Activated CD4-positive, alpha-beta memory T cell treated with anti-CD3 and anti-CD28 coated beads for 36 hours (primary cell): ENCODE data around the gene MAEA. TPM values are rescaled to one million over a fixed set of nuclear protein-coding genes. Genes with fewer than 3 reads are reported as not detected.

ENCODE experiments used
- CTCF ChIA-PET: fragments of 350-600 bp; sonication (Branson Sonifier 250); formaldehyde crosslinking; loops from one replicate; lab custom pipeline; 2021; ENCODE audit warnings: antibody characterized with exemption, inconsistent platforms; lab: Charles Lee
- POLR2A ChIA-PET: fragments of 350-600 bp; sonication (Branson Sonifier 250); formaldehyde crosslinking; loops from one replicate; lab custom pipeline; 2021; ENCODE audit warnings: antibody characterized with exemption; lab: Charles Lee
- DNase-seq: peaks from one replicate; pipeline ENCODE4 v3.0.0-alpha.2; 2020
- H3K27ac Mint-ChIP-seq: one replicate; pipeline ENCODE4 v1.8.0; 2021; ENCODE audit warnings: mixed read lengths
- H3K27me3 Mint-ChIP-seq: one replicate; pipeline ENCODE4 v1.8.0; 2021; ENCODE audit warnings: mixed read lengths
- H3K36me3 Mint-ChIP-seq: one replicate; pipeline ENCODE4 v1.8.0; 2021; ENCODE audit warnings: mixed read lengths
- H3K4me1 Mint-ChIP-seq: one replicate; pipeline ENCODE4 v1.8.0; 2021; ENCODE audit warnings: low read depth, mixed read lengths
- H3K4me3 Mint-ChIP-seq: one replicate; pipeline ENCODE4 v1.8.0; 2021; ENCODE audit warnings: mild to moderate bottlenecking, mixed read lengths
- H3K9me3 Mint-ChIP-seq: one replicate; pipeline ENCODE4 v1.8.0; 2021; ENCODE audit warnings: mixed read lengths
- intact Hi-C: fragments of 100-400 bp; cut with micrococcal nuclease; formaldehyde crosslinking; loops from one replicate; pipeline ENCODE4 v1.15.1; 2023
- total RNA-seq, 2 experiments: library from RNA; stranded (reverse); gene quantifications; one replicate each; pipeline ENCODE4 v1.2.3, GENCODE V29; 2021

Gene MAEA
- total RNA-seq, 2 experiments from 2014 or later = 47.3 to 50.3 TPM

DNA sequence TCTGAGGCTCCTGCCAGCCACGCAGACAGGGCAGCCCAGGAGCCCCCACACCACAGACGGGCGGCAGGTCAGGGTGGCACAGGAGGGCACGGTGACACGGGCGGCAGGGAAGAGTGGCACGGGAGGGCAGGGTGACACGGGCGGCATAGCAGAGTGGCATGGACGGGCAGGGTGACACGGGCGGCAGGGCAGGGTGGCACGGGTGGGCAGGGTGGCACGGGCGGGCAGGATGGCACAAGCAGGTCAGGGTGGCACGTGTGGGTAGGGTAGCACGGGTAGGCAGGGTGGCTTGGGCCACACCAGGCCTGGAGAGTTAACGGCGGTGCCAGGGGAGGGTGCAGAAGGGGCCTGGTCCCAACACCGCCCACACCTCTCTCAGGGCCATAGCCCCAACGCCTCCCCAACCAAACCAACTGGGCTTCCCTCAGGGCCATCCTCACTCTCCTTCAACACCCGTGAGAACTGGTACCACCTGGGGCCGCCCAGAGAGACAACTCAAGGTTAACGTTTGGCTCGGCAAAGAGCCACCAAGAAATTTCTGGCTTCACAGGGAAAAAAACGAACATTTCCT is 44.1 kb upstream of the MAEA start:
- CTCF ChIA-PET = interaction anchor here (0.9 to 4.3 kb wide), 4 partner anchors 19 to 115 kb away, joined by 3 to 14 read pairs (median 5); no protein-coding TSS in a partner anchor
- intact Hi-C loops = loop anchor here (1.0 kb wide), 1 partner anchor 23 kb away; no protein-coding TSS in a partner anchor

DNA sequence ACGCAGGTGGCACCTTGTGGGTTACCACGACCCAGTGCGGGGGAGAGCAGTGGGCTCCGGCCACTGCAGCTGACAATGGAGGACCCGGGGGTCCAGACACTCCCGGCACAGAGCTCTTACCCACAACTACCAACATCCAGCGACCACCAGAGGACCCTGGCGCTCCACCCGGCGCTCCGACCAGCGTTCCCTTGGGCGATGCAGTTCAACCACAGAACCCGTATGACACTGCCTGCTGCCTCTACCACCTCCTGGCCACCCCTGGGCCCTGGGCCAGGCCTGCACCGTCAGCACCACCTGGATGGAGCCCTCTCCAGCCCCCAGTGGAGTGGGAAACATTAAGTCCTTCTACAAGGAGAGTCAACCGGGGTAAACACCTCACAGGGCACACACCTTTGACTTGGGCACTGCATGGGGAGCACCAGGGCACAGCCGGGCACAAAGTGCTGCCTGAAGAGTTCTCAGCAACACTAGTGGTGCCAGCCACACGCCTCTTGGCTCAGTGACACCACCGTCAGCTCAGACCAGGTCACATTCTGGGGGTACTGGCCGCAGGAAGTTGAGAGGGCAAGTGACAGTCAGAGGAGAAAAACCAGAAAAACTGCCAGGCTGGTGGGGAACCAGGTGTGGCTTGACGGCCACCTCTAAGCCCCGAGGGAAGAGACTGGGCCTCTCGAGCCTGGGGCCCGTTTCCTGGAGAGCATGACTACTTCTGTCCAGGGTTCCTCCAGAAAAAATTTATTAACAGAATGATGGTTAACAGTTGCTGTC is 43.4 kb upstream of the MAEA start:
- Mint-ChIP-seq H3K4me1 (peaks cover 57% of the 10 kb centered on the region), H3K27ac (peak overlapping the region; percentile 92), H3K4me3 (peak overlapping the region; percentile 87), H3K36me3 (peaks cover 17% of the 10 kb centered on the region), H3K9me3 (no peaks in the 10 kb centered on the region), H3K27me3 (no peaks in the 10 kb centered on the region)
- intact Hi-C loops = loop anchor here (1.0 kb wide), 1 partner anchor 22 kb away; no protein-coding TSS in a partner anchor
- ChIA-PET CTCF (interaction anchor here (4.3 to 5.5 kb wide), 2 partner anchors 22 to 79 kb away, joined by 14 to 43 read pairs; no protein-coding TSS in a partner anchor), POLR2A (interaction anchor here (0.9 kb wide), 1 partner anchor 44 kb away, joined by 5 read pairs; no protein-coding TSS in a partner anchor)
- DNase-seq = peak; percentile 40

More for the DNA sequence above, 44.1 kb upstream of the MAEA start:
- Mint-ChIP-seq H3K36me3 (peaks cover 18% of the 10 kb centered on the region), H3K27me3 (no peaks in the 10 kb centered on the region), H3K4me1 (peaks cover 50% of the 10 kb centered on the region), H3K9me3 (no peaks in the 10 kb centered on the region), H3K4me3 (no peak overlapping the region), H3K27ac (peak overlapping the region; percentile 45)
- no peak for DNase-seq
- POLR2A ChIA-PET = no interaction called here

DNA sequence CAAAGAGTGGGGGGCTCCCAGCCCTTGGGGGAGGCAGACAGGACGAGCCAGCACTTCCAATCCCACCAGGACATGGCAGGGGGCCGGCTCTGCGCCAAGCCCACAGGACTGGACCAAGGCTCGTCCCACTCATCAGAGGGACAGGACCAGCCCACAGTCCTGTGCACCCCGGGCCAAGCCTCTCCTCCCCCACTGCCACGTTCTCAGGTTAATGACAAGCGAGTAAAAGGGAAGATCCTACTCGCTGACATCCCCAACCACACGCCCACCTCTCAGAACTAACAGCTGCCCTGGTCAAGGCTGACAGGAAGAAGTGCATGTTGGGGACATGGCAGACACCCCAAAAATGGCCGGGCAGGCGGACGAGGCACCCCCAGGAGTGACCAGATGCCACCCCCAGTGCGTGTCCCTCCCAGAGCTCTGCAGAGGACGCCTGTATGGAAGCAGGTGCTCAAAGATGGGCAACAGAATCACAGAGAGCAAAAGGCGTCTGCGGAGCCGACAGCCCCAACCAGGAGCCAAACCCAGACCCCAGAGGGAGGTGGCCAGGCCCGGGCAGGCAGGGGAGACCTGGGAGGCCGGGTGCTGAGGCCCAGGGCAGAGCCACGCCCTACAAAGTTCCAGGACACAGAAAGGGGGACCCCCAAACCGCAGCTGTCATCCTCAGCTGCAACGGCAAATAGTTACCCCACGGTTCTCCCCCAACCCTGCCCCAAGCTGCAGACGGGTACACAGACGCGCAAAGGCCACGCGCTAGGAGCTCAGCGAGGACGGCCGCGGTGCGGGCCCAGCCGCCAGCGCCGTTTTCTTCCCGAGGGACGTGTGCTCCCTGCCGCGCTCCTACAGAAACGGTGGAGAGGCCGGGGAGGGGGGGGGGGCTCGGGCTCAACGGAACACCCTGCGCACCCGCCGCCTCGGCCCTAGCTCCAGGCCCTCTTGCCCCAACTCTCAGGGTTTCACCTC is 42.5 kb upstream of the MAEA start:
- Mint-ChIP-seq H3K4me1 (peaks cover 64% of the 10 kb centered on the region), H3K27ac (peak overlapping the region; percentile 92), H3K27me3 (no peaks in the 10 kb centered on the region), H3K36me3 (peaks cover 21% of the 10 kb centered on the region), H3K9me3 (no peaks in the 10 kb centered on the region), H3K4me3 (peak overlapping the region; percentile 87)
- ChIA-PET POLR2A (interaction anchor here (0.8 to 4.5 kb wide), 7 partner anchors 21 to 100 kb away, joined by 3 to 45 read pairs (median 5); partner anchors contain the start of gene UVSSA), CTCF (interaction anchor here (0.7 to 5.5 kb wide), 4 partner anchors 17 to 80 kb away, joined by 3 to 43 read pairs (median 8); no protein-coding TSS in a partner anchor)
- intact Hi-C loops = loop anchor here (1.0 kb wide), 1 partner anchor 21 kb away; no protein-coding TSS in a partner anchor
- peak; percentile 48 for DNase-seq

DNA sequence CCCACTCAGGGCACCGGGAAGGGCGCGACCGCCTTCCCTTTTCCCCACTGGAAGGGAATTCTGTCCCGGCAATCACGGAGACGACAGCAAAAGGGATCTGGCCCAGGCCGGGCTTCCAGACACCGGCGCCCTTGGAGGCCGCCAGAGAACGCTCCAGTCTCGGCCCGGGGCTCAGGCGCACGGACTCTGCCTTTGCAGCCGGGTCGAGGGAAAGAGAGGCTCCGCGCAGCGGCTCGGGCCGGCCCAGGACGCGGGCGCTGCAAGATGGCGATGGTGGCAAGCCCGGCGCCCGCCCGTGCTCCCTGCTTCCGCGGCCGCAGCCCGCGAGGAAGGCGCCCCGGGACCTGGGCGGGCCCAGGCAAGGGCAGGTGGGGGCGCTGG is 41.8 kb upstream of the MAEA start:
- Mint-ChIP-seq H3K4me1 (peaks cover 62% of the 10 kb centered on the region), H3K4me3 (peak overlapping the region; percentile 87)
- no peak for DNase-seq

DNA sequence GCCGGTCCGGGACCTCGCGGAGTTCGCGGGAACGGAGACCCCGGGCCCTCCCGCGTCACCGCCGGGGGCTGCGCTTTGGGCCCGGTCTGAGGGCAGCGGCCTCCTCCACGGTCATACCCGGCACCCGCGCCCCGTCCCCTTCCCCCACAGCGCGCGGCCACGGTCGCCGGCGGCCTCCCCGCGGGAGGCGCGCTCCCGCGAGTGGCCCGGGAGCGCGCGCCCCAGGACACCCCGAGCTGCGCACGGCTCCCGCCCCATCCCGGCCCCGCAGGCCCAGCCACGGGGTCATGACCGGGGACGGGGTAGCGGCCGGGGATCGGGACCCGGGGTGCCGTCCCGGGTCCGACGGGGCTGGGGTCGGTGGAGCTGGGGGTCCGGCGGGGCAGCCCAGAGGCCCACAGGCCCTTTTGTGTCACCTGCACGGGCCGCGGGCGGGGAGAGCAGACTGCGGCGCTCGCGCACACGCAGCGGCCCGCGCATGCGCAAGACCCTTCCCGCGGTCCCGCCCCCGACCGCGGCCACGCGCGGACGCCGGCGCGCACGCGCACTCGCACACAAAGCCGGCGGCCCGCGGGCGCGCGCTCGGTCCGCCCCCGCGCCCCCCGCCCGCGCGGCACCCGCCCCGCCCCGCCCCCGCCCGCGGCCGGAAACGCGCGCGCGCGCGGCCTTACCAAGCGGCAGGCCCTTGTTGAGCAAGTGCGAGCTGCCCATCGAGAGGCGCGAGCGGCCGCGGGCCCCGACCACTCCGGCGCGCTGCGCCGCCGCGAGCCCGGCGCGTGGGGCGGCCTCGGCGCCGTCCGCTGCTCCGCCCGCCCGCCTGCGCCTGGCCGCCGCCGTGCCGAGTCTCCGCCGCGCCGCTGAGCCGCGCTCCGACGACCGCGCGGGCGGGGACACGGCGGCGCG is 41.2 kb upstream of the MAEA start, which contains the start of gene CTBP1:
Gene CTBP1, minus strand, starts transcription at position 886 of the 903 bp plus-strand sequence. CDS start 7,799 bp downstream, outside the sequence.
- intact Hi-C loops = loop anchor here (1.0 to 2.0 kb wide), 7 partner anchors 19 to 622 kb away; partner anchors contain the start of genes FGFRL1, MAEA and NSD2
- Mint-ChIP-seq H3K36me3 (peaks cover 29% of the 10 kb centered on the region), H3K27ac (peak within 1 kb of the TSS; percentile 96), H3K9me3 (peaks cover 3% of the 10 kb centered on the region), H3K27me3 (no peaks in the 10 kb centered on the region), H3K4me1 (peaks cover 67% of the 10 kb centered on the region), H3K4me3 (peak within 1 kb of the TSS; percentile 87)
- ChIA-PET CTCF (interaction anchor here (0.7 to 5.5 kb wide), 6 partner anchors 16 to 117 kb away, joined by 3 to 43 read pairs (median 4); partner anchors contain the start of gene UVSSA), POLR2A (interaction anchor here (0.6 to 4.5 kb wide), 15 partner anchors 10 to 1288 kb away, joined by 3 to 45 read pairs (median 5); partner anchors contain the start of genes FAM193A, MAEA and UVSSA)
- DNase-seq = peak; percentile 85

More for the DNA sequence above, 41.8 kb upstream of the MAEA start:
- CTCF ChIA-PET = interaction anchor here (0.7 to 5.5 kb wide), 4 partner anchors 16 to 80 kb away, joined by 3 to 43 read pairs (median 8); no protein-coding TSS in a partner anchor
- H3K9me3 Mint-ChIP-seq = no peaks in the 10 kb centered on the region
- POLR2A ChIA-PET = interaction anchor here (0.8 to 4.5 kb wide), 10 partner anchors 20 to 99 kb away, joined by 3 to 45 read pairs (median 4); partner anchors contain the start of gene UVSSA
- H3K36me3 Mint-ChIP-seq = peaks cover 25% of the 10 kb centered on the region
- no peaks in the 10 kb centered on the region for H3K27me3 Mint-ChIP-seq
- peak overlapping the region; percentile 92 for H3K27ac Mint-ChIP-seq
- intact Hi-C loops = loop anchor here (1.0 to 2.0 kb wide), 3 partner anchors 98 to 623 kb away; partner anchors contain the start of genes FGFRL1 and NSD2

DNA sequence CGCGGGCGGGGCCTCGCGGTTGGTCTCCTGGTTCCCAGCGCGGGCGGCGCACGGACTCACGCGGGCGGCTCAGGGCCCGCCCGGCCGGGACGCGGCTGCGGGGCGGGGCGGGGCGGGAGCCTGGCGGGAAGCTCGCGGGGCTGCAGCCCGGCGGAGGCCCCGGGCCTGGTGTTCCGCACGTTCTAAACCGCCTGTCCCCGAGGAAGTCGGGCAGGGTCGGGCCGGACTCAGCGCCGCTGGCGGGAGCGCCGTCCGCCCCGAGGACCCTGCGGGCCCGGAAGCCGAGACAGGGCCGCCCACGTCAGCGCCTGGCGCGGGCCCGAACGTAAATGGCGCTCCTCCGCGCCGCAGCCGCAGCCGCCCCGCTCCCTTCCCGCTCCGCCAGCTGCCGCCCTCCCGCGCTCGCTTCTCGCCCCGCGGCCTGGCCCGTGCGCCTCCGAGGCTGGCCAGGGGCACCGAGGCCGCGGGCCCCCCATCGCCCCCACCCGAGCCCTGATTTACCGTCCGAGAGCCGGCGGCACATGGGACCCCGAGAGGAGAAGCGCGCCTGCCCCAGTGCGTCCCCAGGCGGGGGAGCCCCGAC is 40.5 kb upstream of the MAEA start:
- ChIA-PET POLR2A (interaction anchor here (0.6 to 4.5 kb wide), 10 partner anchors 10 to 1287 kb away, joined by 3 to 45 read pairs (median 6); partner anchors contain the start of genes FAM193A, MAEA and UVSSA), CTCF (interaction anchor here (1.0 to 5.5 kb wide), 5 partner anchors 13 to 118 kb away, joined by 3 to 43 read pairs (median 3); partner anchors contain the start of gene UVSSA)
- intact Hi-C loops = loop anchor here (1.0 to 2.0 kb wide), 6 partner anchors 18 to 622 kb away; partner anchors contain the start of genes FGFRL1, MAEA and NSD2
- peak; percentile 85 for DNase-seq
- Mint-ChIP-seq H3K9me3 (peaks cover 5% of the 10 kb centered on the region), H3K27ac (peak overlapping the region; percentile 96), H3K36me3 (peaks cover 33% of the 10 kb centered on the region), H3K4me1 (peaks cover 69% of the 10 kb centered on the region), H3K4me3 (peak overlapping the region; percentile 85), H3K27me3 (no peaks in the 10 kb centered on the region)

DNA sequence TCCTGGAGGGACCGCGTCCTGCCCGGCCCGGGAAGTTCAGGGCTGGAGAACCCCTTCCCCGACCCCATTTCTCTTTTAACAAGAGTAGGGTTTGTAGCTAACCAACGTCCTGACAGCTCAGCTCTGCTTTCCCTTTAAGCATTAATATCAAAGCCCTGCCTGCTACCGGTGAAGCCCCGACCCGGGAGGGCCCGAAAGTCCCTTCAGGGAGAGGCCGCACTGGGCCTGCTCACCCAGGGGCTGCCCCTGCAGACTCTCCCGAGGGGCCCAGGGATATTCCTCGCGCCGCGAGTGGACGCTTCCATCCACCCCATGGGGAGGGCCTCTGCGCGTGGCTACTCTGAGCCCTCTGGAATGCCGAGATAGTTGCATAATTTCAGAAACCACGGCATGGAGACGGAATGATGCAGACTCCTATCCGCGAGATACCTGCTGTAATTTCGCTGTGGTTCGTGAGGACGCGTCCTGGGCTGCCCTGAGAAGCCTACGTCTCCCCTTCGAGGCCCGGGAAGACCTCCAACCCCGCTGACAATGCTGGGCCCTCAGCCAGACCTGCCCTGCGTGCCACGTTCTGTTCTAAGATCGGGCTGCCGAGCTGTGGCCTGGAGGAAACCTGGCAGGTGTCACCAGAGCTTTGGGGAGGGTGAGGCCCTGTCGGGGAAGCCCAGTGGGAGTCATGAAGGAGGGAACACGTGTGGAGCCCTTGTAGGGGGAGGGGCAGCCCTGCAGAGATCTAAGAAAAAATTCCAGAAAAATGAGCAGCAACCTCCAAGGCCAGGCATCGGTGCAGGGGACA is 39.8 kb upstream of the MAEA start:
- H3K27me3 Mint-ChIP-seq = no peaks in the 10 kb centered on the region
- ChIA-PET CTCF (interaction anchor here (1.0 to 5.5 kb wide), 8 partner anchors 12 to 119 kb away, joined by 3 to 43 read pairs (median 4); partner anchors contain the start of gene UVSSA), POLR2A (interaction anchor here (0.6 to 4.5 kb wide), 10 partner anchors 9 to 97 kb away, joined by 3 to 45 read pairs (median 6); partner anchors contain the start of genes MAEA and UVSSA)
- H3K4me1 Mint-ChIP-seq = peaks cover 69% of the 10 kb centered on the region
- DNase-seq = peak; percentile 73
- H3K27ac Mint-ChIP-seq = peak overlapping the region; percentile 96
- intact Hi-C loops = loop anchor here (1.0 to 2.0 kb wide), 6 partner anchors 17 to 621 kb away; partner anchors contain the start of genes FGFRL1, MAEA and NSD2
- peaks cover 37% of the 10 kb centered on the region for H3K36me3 Mint-ChIP-seq
- H3K9me3 Mint-ChIP-seq = peaks cover 7% of the 10 kb centered on the region
- peak overlapping the region; percentile 85 for H3K4me3 Mint-ChIP-seq

DNA sequence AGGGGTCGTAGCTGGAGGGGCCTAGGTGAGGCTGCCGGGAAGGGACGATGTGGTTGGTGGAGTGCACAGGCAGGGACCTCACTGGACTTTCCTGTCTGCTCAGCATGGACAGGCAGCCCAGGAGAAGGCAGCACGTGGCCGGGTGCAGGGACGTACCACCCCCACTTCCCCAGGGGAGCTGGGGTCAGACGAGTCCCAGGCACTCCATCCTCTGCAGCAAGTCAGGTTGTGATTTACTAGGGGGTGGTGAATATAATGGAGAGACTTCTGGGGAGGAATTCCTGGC is 39.2 kb upstream of the MAEA start:
- CTCF ChIA-PET = interaction anchor here (0.8 to 5.5 kb wide), 6 partner anchors 11 to 35 kb away, joined by 3 to 43 read pairs (median 4); no protein-coding TSS in a partner anchor
- peak overlapping the region; percentile 85 for H3K4me3 Mint-ChIP-seq
- peaks cover 70% of the 10 kb centered on the region for H3K4me1 Mint-ChIP-seq

More for the DNA sequence above, 39.2 kb upstream of the MAEA start:
- Mint-ChIP-seq H3K9me3 (peaks cover 7% of the 10 kb centered on the region), H3K27ac (peak overlapping the region; percentile 96), H3K36me3 (peaks cover 37% of the 10 kb centered on the region), H3K27me3 (no peaks in the 10 kb centered on the region)
- POLR2A ChIA-PET = interaction anchor here (0.8 to 4.5 kb wide), 4 partner anchors 39 to 96 kb away, joined by 3 to 45 read pairs (median 12); partner anchors contain the start of genes MAEA and UVSSA
- intact Hi-C loops = no loop called here
- no peak for DNase-seq
